ENCODE data around the gene TTLL6.

The TTLL6 gene

GRCh38 chr17:48757524-48757961 lies 59.5 kb downstream of the TTLL6 start:
- DNase-seq: peak; percentile 29 to 60

- DNase-seq: peak; percentile 93 to 98
Observed at GRCh38 chr17:48756830-48757251, 60.2 kb downstream of the TTLL6 start.

- no peak for DNase-seq
Observed at GRCh38 chr17:48755356-48755755, 61.7 kb downstream of the TTLL6 start.

GRCh38 chr17:48754500-48755261 lies 62.3 kb downstream of the TTLL6 start:
- DNase-seq: no peak

- DNase-seq: no peak
Observed at GRCh38 chr17:48753794-48754499, 63.1 kb downstream of the TTLL6 start.

- DNase-seq: no peak
Observed at GRCh38 chr17:48752399-48753288, 64.4 kb downstream of the TTLL6 start.

GRCh38 chr17:48751733-48752398 lies 65.2 kb downstream of the TTLL6 start:
- DNase-seq: no peak

GRCh38 chr17:48751172-48751571 lies 65.9 kb downstream of the TTLL6 start:
- DNase-seq: no peak

- DNase-seq: no peak
Observed at GRCh38 chr17:48749621-48750553, 67.1 kb downstream of the TTLL6 start.

- no peak for DNase-seq
Observed at GRCh38 chr17:48748718-48749566, 68.1 kb downstream of the TTLL6 start.

GRCh38 chr17:48747445-48748363 lies 69.3 kb downstream of the TTLL6 start:
- DNase-seq: no peak

- DNase-seq: no peak
Observed at GRCh38 chr17:48746916-48747444, 70.0 kb downstream of the TTLL6 start.

- peak in 1 of 2 experiments; percentile 33 for DNase-seq
Observed at GRCh38 chr17:48745381-48746275, 71.4 kb downstream of the TTLL6 start.

- no peak for DNase-seq
Observed at GRCh38 chr17:48740537-48740936, 76.5 kb downstream of the TTLL6 start.

GRCh38 chr17:48738803-48739526 lies 78.1 kb downstream of the TTLL6 start:
- no peak for DNase-seq

GRCh38 chr17:48738424-48738802 lies 78.6 kb downstream of the TTLL6 start:
- no peak for DNase-seq

GRCh38 chr17:48737330-48738043 lies 79.5 kb downstream of the TTLL6 start:
- no peak for DNase-seq

Measured in NCI-H2081 (cell line).